ENCODE data around the gene LCN15. TPM values are rescaled to one million over a fixed set of nuclear protein-coding genes. Genes with fewer than 3 reads are reported as not detected.

LCN15 gene
- total and polyA plus RNA-seq, 2 of the 4 experiments (the other 2 are of a cell fraction): not detected

GRCh38 chr9:136776947-136777346 is 12.6 kb upstream of the LCN15 start:
- CTCF ChIA-PET: interaction anchor here (0.7 to 1.3 kb wide), 3 partner anchors 16 to 270 kb away, joined by 3 to 7 read pairs (median 3); partner anchors contain the start of gene NPDC1
- WGBS, 2 experiments (ENCODE audit: extremely low coverage in 2 of 2, insufficient read length in 1 of 2): no CpG with 5 or more reads among the region's 7 CpGs
- dilution Hi-C loops (cut with HindIII; ENCODE audit: low sequenced_read_pairs, unreplicated experiment): no loop called here
- Histone ChIP-seq H2AK5ac (ENCODE audit: low read depth, low read length) (no peak overlapping the region), H3K18ac (ENCODE audit: low read depth, low read length) (no peak overlapping the region), H3K14ac (replicated peaks; ENCODE audit: low read depth, low read length) (no peak overlapping the region), H4K8ac (ENCODE audit: low read depth in 2 of 2, low read length in 2 of 2) (no peak overlapping the region), H3K4ac (ENCODE audit: low read depth, low read length) (no peak overlapping the region), H2AFZ (replicated peaks; ENCODE audit: low read length, poor library complexity) (no peak overlapping the region), H3K79me1 (ENCODE audit: low read depth in 1 of 2, low read length in 2 of 2) (no peaks in the 10 kb centered on the region), H3K4me3 (ENCODE audit: insufficient read depth, low read depth, low read length) (no peak overlapping the region), H3K23ac (ENCODE audit: low read depth, low read length) (no peak overlapping the region), H4K91ac (ENCODE audit: insufficient read depth, low read depth, low read length) (no peak overlapping the region), H4K5ac (ENCODE audit: low read depth, low read length) (no peak overlapping the region), H3K9me1 (ENCODE audit: insufficient read depth, low read length) (no peaks in the 10 kb centered on the region), H3K9ac (ENCODE audit: low read depth, low read length) (no peak overlapping the region), H3K4me1 (ENCODE audit: control insufficient read depth, insufficient read depth, low read length) (no peaks in the 10 kb centered on the region), H3K27ac (ENCODE audit: insufficient read depth, low read length) (no peak overlapping the region), H2BK20ac (ENCODE audit: low read depth, low read length) (no peak overlapping the region), H2BK15ac (ENCODE audit: low read depth, low read length) (no peak overlapping the region), H4K20me1 (ENCODE audit: insufficient read depth, low read length) (no peaks in the 10 kb centered on the region), H2BK5ac (ENCODE audit: low read depth, low read length, poor library complexity, severe bottlenecking) (no peak overlapping the region), H3K4me2 (ENCODE audit: low read depth, low read length) (no peak overlapping the region), H3K36me3 (ENCODE audit: control insufficient read depth, insufficient read depth, low read length) (no peaks in the 10 kb centered on the region), H2AK9ac (replicated peaks; ENCODE audit: low read depth, low read length, poor library complexity) (no peak overlapping the region), H3K27me3 (ENCODE audit: control insufficient read depth, insufficient read depth, low read length) (peaks cover 45% of the 10 kb centered on the region), H2BK120ac (ENCODE audit: low read depth, low read length) (no peak overlapping the region), H3K9me3 (ENCODE audit: control insufficient read depth, insufficient read depth, low read length) (peaks cover 9% of the 10 kb centered on the region), H3K56ac (ENCODE audit: extremely low read depth, insufficient read depth, low read length) (no peak overlapping the region)
- intact Hi-C loops (cut with micrococcal nuclease): no loop called here
- in situ Hi-C loops (cut with MboI; ENCODE audit: low sequenced_read_pairs): no loop called here
- BruUV-seq (replicated peaks): no TSS peak
- POLR2A ChIA-PET (ENCODE audit: unreplicated experiment): no interaction called here
- ATAC-seq (ENCODE audit: low read depth) (no peak), DNase-seq (no peak)
- TF ChIP-seq CHD1 (IDR thresholded peaks at IDR 0.05; ENCODE audit: low read depth, low read length) (no peak), RFX5 (IDR thresholded peaks at IDR 0.05; ENCODE audit: low read depth, low read length) (no peak), FOS (IDR thresholded peaks at IDR 0.05; ENCODE audit: low read depth, low read length) (no peak), MAFK (IDR thresholded peaks at IDR 0.05; ENCODE audit: low read depth, low read length) (no peak), RCOR1 (IDR thresholded peaks at IDR 0.05; ENCODE audit: insufficient replicate concordance, low read length) (no peak), SMC3 (IDR thresholded peaks at IDR 0.05; ENCODE audit: low read depth, low read length) (no peak), NFE2L2 (IDR thresholded peaks at IDR 0.05; ENCODE audit: low read depth, low read length) (no peak), POLR2A (IDR thresholded peaks at IDR 0.05; ENCODE audit: low read depth, low read length) (no peak), CTCF (conservative IDR thresholded peaks at IDR 0.05; ENCODE audit: low read depth, low read length) (no peak), MAZ (IDR thresholded peaks at IDR 0.05; ENCODE audit: borderline replicate concordance, low read depth, low read length) (no peak), CEBPB (IDR thresholded peaks at IDR 0.05; ENCODE audit: low read depth, low read length) (no peak), RAD21 (IDR thresholded peaks at IDR 0.05; ENCODE audit: low read length) (no peak), MXI1 (IDR thresholded peaks at IDR 0.05; ENCODE audit: borderline replicate concordance, low read depth, low read length) (no peak), USF2 (IDR thresholded peaks at IDR 0.05; ENCODE audit: low read depth, low read length) (no peak), BHLHE40 (IDR thresholded peaks at IDR 0.05; ENCODE audit: low read depth, low read length) (no peak), ELK1 (IDR thresholded peaks at IDR 0.05; ENCODE audit: borderline replicate concordance, low read depth, low read length) (no peak)

Data from IMR-90 (cell line).